Measurements from ENCODE around the gene EPHX1.
"Not testable (repeated sequence)": the region's sequence is repeated elsewhere in the genome, so short reads cannot be mapped to it uniquely, and the experiment has no call there.

Gene EPHX1

DNA sequence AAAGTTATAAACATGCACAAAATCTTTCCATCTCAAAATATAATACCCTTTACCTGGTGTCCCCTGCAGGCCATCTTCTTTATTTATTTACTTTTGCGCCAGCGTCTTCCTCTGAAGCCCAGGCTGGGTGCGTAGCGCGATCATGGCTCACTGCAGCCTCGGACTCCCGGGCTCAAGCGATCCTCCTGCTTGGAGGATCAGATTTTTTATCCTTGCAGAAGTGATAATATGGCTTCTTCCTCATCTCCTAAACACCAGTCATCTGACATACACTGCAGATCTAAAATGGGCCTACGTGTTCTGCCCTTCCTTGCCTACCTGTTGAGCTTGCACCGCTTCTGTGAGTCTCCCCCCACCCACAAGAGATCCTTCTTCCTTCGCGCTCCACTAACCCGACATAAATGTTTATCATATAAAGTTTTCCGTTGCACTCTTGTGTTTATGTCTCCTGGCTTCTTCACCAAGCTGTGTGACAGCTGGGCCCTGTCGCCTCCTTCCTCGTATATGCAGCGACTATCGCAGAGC lies 32.8 kb upstream of the EPHX1 start:
- DNase-seq (ENCODE audit: low read depth in 1 of 2, low spot score in 1 of 2), result no peak

DNA sequence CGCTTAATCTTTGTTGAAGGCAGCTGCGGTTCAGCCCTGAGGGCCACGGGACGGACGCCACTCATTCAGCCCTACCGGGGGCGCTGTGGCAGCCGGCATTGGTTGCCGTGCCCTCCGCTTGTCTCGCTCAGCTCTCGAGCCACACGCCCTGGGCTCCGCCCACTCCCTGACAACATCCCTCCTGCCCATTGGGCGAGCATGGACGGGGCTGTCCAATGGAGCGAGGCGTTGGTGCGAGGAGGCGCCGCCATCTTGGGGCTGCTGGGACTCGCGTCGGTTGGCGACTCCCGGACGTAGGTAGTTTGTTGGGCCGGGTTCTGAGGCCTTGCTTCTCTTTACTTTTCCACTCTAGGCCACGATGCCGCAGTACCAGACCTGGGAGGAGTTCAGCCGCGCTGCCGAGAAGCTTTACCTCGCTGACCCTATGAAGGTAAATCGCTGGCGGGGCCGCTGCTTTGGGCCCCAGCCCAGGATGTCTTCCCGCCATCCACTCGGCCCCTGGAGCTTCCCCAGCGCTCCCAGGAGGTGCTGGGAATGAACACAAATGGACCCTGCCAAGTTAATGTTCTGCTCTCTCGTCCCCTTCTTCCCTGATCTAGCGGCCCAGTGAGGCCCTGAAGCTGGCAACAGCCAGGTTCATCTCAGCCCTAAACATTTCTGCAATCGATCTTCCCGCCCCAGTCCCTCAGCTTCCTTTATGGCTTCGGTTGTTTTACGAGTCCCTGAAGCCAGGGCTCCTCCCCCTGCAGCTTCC lies 32.2 kb upstream of the EPHX1 start, which contains the start of gene SRP9:
SRP9 (plus strand) TSS at position 244 of the 754 bp plus-strand sequence; CDS start at position 359, 115 bp downstream.
- peak; percentile 94 to 98 for DNase-seq (ENCODE audit: low read depth in 1 of 2, low spot score in 1 of 2)

DNA sequence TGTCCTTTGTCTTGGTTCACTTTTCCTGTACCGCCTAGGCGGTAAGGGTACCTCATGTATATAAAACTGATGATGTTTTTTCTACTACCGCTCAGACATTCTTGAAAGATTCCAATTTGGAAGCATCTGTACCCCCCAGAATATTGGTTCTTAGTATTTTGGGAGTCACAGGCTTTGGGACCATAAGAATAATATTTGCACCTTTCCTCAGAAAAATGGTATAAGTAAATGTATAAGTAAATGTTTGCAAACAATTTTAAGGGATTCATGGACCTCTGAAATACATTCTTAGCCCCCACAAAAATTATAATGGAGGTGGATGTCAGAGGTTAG lies 31.6 kb upstream of the EPHX1 start:
- DNase-seq (ENCODE audit: low read depth in 1 of 2, low spot score in 1 of 2), result no peak

DNA sequence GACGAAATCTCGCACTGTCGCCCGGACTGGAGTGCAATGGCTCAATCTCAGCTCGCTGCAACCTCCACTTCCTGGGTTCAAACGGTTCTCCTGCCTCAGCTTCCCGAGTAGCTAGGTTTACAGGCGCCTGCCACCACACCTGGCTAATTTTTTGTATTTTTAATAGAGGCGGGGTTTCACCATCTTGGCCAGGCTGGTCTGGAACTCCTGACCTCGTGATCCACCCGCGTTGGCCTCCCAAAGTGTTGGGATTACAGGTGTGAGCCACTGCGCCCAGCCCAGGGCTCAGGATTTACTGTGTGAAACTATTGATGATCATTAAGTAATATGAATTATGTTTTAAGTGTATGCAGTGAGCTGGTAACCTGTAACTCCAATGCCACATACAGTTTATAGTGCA lies 30.8 kb upstream of the EPHX1 start:
- not testable (repeated sequence) for DNase-seq (ENCODE audit: low read depth in 1 of 2, low spot score in 1 of 2)

DNA sequence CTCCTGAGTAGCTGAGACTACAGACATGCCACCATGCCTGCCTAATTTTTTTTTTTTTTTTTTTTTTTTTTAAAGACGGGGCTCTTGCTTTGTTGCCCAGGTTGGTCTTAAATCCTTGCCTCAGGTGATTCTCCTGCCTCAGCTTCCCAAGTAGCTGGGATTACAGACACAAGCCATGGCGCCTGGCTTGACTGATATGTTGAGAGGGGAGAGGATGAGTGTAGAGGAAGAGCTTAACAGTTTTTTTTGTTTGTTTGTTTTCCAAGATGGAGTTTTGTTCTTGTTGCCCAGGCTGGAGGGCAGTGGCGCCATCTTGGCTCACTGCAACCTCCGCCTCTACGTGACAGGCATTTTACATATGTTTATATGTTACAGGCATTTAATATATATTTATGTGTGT lies 29.8 kb upstream of the EPHX1 start:
- no peak for DNase-seq (ENCODE audit: low read depth in 1 of 2, low spot score in 1 of 2)

DNA sequence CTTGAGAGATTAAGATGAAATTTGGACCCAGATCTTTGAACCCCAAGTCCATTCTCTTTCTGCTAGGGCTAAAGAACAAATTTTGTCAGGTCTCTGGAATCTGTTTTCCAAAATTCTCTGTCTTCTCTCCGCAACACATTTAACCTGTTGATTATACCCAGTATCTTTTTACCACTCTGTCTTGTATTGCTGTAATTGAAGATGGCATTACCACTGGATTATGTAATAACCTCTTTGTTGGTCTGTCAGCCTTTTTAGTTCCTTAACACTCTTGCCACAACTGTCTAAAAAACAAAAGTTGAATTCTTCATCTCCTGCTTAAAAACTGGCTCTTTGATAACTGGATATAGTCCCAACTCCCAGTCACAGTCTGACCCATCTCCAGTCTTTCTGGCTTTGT lies 29.3 kb upstream of the EPHX1 start:
- DNase-seq (ENCODE audit: low read depth in 1 of 2, low spot score in 1 of 2), result no peak

DNA sequence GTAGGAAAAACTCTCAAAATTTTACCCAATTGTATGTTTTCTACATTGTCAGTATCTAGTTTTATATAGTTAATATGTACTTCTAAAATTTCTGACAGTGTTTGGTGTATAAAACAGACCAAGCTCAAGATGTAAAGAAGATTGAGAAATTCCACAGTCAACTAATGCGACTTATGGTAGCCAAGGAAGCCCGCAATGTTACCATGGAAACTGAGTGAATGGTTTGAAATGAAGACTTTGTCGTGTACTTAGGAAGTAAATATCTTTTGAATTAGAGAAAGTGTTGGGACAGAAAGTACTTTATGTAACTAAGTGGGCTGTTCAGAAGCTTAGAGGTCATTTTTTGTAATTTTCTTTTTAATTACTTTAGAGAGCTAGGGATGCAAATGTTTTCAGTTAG lies 20.8 kb upstream of the EPHX1 start:
- not testable (repeated sequence) for DNase-seq (ENCODE audit: low read depth in 1 of 2, low spot score in 1 of 2)

DNA sequence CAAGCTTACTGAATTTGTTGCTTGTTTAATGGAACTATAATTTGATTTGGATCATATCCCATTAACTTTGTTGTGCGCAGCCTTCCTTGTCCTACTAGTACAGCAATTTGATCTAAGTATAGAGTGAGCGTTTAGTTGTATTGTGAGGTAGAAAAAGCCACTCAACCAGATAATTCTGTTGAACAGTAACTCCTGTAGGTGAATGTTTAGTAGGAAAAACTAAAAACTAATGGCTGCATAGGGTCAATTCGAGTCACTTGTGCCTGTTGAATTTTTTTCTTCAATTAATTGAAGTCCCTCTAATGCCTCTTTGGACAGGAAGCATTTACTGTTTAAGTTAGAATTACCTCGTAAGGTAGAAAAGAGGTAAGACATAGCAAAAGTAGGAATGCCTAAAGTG lies 15.0 kb upstream of the EPHX1 start:
- no peak for DNase-seq (ENCODE audit: low read depth in 1 of 2, low spot score in 1 of 2)

DNA sequence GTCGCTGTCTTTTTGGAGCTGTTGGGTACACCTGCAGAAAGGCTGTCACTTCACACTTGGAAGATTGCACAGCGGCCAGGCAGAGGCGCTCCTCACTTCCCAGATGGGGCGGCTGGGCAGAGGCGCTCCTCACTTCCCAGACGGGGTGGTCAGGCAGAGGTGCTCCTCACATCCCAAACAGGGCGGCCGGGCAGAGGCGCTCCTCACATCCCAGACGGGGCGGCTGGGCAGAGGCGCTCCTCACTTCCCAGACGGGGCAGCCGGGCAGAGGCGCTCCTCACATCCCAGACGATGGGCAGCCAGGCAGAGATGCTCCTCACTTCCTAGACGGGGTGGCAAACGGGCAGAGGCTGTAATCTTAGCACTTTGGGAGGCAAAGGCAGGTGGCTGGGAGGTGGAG lies 13.8 kb upstream of the EPHX1 start:
- not testable (repeated sequence) for DNase-seq (ENCODE audit: low read depth in 1 of 2, low spot score in 1 of 2)

DNA sequence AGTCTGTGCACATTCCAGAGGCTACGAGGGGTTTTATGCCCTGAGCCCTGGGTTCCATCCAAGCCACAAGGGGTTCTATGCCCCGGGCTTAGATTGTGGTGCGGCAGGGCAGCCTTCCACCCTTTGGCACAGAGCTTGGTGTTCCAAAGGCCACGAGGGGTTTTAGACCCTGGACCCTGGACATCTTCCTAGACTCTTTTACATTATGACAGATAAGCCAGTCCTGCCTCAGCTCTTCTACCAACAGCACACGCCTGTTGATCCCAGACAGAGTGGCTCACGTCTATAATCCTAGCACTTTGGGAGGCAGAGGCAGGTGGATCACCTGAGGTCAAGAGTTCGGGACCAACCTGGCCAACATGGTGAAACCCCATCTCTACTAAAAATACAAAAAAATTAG lies 8.8 kb upstream of the EPHX1 start:
- DNase-seq (ENCODE audit: low read depth in 1 of 2, low spot score in 1 of 2), result not testable (repeated sequence)

DNA sequence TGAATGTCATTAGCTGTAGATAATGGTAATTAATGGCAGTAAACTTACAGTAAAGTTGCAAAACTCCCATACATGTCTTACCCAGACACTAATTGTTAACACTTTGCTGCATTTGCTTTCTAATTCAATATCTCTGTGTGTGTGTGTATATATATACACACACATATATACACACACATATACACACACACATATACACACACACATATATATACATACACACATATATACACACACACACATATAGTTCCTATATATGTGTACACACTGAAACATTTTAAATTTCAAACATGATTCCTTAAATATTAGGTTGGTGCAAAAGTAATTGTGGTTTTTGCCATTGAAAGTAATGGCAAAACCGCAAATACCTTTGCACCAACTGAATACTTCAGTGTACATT lies 3.7 kb upstream of the EPHX1 start:
- DNase-seq (ENCODE audit: low read depth in 1 of 2, low spot score in 1 of 2), result no peak

DNA sequence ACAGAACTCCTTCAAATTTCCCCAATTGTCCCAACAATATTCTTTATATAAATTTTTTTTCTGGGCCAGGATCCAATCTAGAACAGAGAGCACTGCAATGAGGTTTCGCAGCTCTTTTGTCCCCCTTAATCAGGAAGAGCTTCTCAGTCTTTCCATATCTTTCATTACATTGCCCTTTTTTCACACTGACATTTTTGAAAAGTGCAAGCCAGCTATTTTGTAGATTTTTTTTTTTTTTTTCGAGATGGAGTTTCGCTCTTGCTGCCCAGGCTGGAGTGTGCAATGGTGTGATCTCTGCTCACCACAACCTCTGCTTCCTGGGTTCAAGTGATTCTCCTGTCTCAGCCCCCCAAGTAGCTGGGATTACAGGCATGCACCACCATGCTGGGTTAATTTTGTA lies 3.2 kb upstream of the EPHX1 start:
- DNase-seq (ENCODE audit: low read depth in 1 of 2, low spot score in 1 of 2), result not testable (repeated sequence)

DNA sequence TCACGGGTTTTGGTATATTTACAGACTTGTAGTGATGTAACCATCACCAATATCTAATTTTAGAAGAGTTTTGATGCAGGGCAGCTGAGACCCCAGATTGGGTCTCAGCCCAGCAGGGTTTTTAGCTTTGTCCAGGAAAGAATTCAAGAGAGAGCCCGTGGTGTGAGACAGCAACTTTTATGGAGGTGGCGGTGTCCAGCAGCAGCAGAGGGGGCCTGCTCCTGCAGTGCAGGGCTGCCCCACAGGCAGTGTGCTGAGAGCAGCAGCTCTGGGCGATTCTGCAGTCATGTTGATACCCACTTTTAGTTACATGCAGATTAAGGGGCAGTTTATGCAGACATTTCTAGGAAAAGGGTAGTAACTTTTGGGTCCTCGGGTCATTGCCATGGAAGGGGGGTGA lies 1.8 kb upstream of the EPHX1 start:
- DNase-seq (ENCODE audit: low read depth in 1 of 2, low spot score in 1 of 2), result no peak

DNA sequence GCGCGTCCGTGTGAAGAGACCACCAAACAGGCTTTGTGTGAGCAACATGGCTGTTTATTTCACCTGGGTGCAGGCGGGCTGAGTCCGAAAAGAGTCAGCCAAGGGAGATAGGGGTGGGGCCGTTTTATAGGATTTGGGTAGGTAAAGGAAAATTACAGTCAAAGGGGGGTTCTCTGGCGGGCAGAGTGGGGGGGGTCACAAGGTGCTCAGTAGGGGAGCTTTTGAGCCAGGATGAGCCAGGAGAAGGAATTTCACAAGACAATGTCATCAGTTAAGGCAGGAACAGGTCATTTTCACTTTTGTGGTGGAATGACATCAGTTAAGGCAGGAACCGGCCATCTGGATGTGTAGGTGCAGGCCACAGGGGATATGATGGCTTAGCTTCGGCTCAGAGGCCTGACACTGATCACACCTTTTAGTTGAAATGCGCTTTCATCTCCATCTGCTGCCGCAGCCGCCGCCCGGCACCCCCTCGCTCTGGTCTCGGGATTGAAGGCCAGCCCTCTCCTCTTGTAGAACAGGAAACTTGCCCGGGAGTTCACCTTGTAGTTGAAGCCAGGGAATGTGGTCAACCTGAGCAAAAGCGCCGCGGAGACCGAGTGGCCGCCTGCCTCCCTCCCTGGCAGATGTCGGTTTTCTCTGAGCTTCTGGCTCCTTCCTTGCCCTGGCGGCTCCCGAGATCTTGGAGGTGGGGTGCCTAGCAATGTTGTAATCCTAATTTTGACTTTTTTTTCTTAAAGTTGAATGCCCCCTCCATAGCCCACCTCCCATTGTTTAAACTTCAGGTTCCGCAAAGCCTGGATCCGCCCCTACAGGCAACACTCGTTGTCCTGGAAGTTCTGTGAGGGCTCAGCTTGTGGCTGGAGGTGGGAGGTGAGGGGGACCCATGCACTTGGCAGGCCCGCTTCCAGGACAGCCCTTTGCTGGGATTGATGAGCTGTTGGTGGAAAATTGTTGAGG lies 935 bp downstream of the EPHX1 start:
- not testable (repeated sequence) for DNase-seq (ENCODE audit: low read depth in 1 of 2, low spot score in 1 of 2)

DNA sequence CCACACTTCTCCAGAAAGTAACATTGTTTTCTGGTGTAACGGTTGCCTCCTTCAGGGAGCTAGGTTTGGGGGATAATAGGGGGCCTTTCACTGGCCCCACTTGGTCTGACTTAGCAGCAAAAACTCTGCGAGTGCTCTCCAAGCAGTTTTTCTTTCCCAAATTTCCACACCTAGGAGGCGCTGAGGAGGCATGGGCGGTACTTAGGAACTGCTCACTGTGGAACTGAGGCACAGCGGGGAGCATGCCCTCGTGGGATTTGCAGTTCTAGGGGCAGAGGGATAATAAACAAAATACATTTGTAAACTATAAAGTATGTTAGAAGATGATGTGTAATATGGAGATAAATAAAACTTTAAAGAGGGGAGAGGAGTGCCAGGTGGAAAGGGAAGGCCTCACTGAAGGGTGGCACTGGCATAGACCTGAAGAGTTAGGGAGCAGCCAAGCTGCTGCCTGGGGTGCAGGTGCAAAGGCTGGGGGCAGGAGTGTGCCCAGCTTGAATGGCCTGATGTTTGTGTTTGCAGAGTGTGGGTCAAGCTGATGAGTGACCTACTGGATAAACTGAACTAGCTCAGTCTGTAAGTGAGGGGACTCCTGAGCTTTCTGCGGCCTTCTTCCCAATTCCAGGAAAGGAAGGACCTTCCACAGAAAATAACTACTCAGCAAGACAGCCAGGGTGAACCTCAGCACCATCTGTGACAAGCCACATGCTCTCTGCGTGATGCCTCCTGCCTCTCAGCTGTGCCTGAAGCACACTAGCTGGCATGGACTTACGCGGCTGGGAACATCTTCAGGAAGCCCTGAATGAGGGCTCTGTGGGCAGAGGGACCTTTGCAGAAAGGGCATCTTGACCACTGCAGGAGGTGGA lies 1.9 kb downstream of the EPHX1 start:
- DNase-seq (ENCODE audit: low read depth in 1 of 2, low spot score in 1 of 2), result no peak

DNA sequence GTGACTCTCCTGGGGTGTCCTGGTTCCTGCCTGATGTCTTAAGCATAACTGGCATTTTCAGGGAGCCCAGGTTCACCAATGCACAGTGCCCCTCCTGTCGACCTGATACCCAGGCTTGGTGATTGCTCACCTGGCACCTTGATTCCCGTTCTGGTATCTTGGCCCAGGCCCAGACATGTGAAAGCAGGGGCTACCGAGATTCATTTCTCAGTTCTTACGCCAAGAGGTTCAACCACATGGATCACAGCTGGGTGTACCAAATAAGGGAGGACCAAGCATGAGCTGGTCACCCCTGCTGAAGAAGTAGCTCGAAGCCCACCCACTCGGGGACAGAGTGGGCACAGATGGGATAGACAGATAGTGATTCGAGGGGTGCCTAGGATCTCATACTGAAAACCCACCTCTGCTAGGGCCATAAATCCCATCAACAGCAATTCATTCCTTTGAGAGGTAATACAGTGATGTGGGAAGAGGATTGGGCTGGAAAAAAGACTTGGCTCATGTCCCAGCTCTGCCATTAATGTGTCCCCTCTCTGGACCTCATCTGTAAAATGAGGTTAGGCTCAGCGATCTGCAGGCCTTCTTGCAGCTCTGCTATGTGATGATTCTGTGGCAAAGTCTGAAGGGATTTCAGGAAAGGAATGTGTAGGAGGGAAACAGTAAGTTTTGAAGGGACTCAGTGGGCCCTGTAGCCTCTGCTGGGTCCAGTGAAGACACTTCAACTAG lies 2.7 kb downstream of the EPHX1 start:
- DNase-seq (ENCODE audit: low read depth in 1 of 2, low spot score in 1 of 2), result no peak

DNA sequence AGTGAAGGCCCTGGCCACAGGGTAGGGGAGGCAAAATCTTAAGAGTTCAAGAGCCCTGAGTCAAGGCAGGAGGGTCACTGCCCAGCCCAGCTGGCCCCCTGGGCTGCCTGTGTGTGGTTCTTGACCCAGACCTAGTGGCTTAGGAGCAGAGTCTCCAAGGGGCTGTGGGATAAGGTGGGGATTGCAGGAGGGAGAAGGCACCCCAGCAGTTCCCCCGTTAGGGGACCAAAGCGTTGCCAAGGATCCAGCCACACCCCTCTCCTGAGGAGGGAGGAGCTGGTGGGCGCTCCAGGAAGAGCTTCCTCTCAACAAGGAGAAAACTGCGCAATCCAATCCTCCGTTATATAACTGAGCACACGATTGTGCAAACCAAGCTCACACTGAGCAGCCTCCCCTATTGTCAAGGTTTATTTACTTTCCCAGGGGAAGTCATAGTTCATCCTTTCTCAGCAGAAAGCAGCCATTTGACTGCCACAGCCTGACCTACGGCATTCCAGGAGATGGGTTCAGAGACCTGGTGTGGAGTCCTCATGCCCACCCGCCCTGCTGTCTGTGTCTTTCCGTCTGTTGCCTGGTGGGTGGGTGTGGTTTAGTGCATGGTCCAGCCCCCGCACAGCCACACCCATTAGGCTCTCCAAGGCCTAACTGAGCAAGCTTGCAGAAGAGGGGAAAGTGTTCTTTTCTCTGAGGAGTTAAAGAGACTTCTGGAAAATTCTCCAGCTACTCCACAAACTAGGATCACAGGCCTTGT lies 3.5 kb downstream of the EPHX1 start:
- DNase-seq (ENCODE audit: low read depth in 1 of 2, low spot score in 1 of 2), result no peak

DNA sequence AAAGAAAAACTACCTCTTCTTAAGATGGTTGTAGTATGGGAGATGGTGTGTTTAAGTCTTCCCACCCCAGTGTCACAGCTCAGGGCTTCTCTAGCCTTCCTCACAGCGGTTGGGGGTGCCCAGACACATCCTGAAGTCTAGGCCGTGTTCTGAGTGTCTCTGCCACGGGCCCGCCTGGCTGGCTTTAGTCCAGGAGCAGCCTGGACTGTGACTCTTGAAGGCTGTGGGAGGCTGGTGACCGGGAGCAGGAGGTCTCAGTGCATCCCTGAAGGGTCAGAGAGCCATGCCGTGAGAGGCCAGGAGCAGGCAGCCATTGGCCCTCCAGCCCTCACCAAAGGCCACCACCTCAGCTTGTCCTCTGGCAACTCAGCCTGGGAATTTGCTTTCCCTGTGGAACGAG lies 4.5 kb downstream of the EPHX1 start:
- DNase-seq (ENCODE audit: low read depth in 1 of 2, low spot score in 1 of 2), result no peak

DNA sequence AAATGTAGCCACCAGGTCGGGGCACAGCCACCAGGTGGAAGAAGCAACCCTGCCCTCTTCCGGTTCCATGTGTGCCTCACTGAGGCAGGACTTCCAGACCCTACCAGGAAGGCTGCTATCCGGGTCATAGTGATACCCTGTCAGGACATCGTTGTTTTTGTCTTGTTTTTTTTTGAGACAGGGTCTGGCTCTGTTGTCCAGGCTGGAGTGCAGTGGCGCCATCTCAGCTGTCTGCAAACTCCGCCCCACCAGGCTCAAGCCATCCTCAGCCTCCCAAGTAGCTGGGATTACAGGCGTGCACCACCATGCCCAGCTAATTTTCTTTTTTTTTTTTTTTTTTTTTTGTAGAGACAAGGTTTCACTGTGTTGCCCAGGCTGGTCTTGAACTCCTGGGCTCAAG lies 5.2 kb downstream of the EPHX1 start:
- DNase-seq (ENCODE audit: low read depth in 1 of 2, low spot score in 1 of 2), result not testable (repeated sequence)
